Endothelial cell of umbilical vein (primary cell): Measurements from ENCODE around the gene CNTF.

ENCODE experiments used
- CTCF ChIP-seq, 2 donors: IDR thresholded peaks; 1 replicate in 1 of 2; 2 replicates in 1 of 2; pipeline ENCODE4 v1.5.1; 2011; ENCODE audit warnings: low read length in 2 of 2, mild to moderate bottlenecking in 2 of 2, moderate library complexity in 2 of 2, control low read depth in 1 of 2, inconsistent platforms in 1 of 2, low read depth in 1 of 2; ENCODE audit not compliant: insufficient read depth in 1 of 2; ENCODE audit errors: extremely low read depth in 1 of 2
- EZH2 ChIP-seq: IDR thresholded peaks from 2 replicates; pipeline ENCODE4 v1.6.1; 2012; ENCODE audit warnings: borderline replicate concordance, low read depth, mild to moderate bottlenecking, moderate library complexity, low read length, inconsistent platforms; ENCODE audit not compliant: severe bottlenecking
- FOS ChIP-seq: IDR thresholded peaks from 2 replicates; pipeline ENCODE4 v1.6.1; 2011; ENCODE audit warnings: mild to moderate bottlenecking, low read length, moderate library complexity, borderline replicate concordance; ENCODE audit not compliant: insufficient read depth
- MYC ChIP-seq: IDR thresholded peaks from one replicate; pipeline ENCODE4 v1.6.1; 2011; ENCODE audit warnings: mild to moderate bottlenecking, low read depth, low read length
- POLR2A ChIP-seq: IDR thresholded peaks from 2 replicates; pipeline ENCODE4 v1.6.1; 2012; ENCODE audit warnings: low read depth, mild to moderate bottlenecking, control low read depth, low read length
- POLR2AphosphoS5 ChIP-seq: IDR thresholded peaks from 2 replicates; pipeline ENCODE4 v1.6.1; 2012; ENCODE audit warnings: low read depth, mild to moderate bottlenecking, control low read depth, low read length, moderate library complexity; ENCODE audit not compliant: insufficient read depth

GRCh38 chr11:58592760-58593472 lies 29.5 kb upstream of the CNTF start:
- no peak for TF ChIP-seq CTCF (IDR thresholded peaks at IDR 0.05; ENCODE audit: extremely low read depth in 1 of 2, insufficient read depth in 1 of 2, low read depth in 1 of 2, low read length in 2 of 2)
- TF ChIP-seq EZH2: no peak
- TF ChIP-seq MYC: no peak
- TF ChIP-seq POLR2A: no peak
- TF ChIP-seq FOS: no peak
- TF ChIP-seq POLR2AphosphoS5: no peak
